ENCODE measurements around the gene DYNC2LI1.

Gene DYNC2LI1

DNA sequence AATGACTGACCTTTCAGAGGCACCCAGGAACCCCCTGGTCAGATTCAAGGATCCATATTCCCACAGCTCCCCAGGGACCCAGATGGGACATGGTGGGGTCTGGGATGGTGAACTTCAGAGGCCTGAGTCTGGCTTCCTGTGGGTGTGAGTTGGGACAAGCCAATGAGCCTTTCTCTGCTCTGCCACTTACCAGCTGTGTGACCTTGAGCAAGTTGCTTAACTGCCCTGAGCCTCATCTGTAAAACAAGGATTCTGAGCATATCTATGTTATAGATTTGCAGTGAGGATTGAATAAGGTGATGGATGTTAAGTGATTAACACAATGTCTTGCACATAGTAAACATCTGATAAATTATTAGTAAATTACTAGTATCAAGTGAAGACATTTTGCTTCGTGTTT lies 71.3 kb downstream of the DYNC2LI1 start:
- H3K9ac ChIP-seq (ENCODE audit: low read depth, low read length, poor library complexity) = no peak overlapping the region
- no peak overlapping the region for H2AK5ac ChIP-seq (ENCODE audit: low read depth, low read length)
- H2BK5ac ChIP-seq (ENCODE audit: low read length) = no peak overlapping the region
- H3K79me1 ChIP-seq (ENCODE audit: low read depth, low read length) = no peaks in the 10 kb centered on the region
- H3K4me3 ChIP-seq (ENCODE audit: low read length in 2 of 2) = no peak overlapping the region
- no peak overlapping the region for H3K4me2 ChIP-seq (ENCODE audit: insufficient read depth, low read length, poor library complexity, severe bottlenecking)
- no peak for DNase-seq (ENCODE audit: low spot score)
- H3K14ac ChIP-seq (ENCODE audit: low read length) = no peak overlapping the region
- H2BK15ac ChIP-seq (ENCODE audit: low read length) = no peak overlapping the region
- no peaks in the 10 kb centered on the region for H3K36me3 ChIP-seq (replicated peaks in 1 of 2; ENCODE audit: control insufficient read depth in 2 of 2, insufficient read depth in 2 of 2, low read length in 2 of 2)
- H3K27ac ChIP-seq (replicated peaks; ENCODE audit: low read length) = no peak overlapping the region
- no peak overlapping the region for H4K91ac ChIP-seq (ENCODE audit: low read depth, low read length, poor library complexity)
- H3K9me3 ChIP-seq (replicated peaks in 1 of 2; ENCODE audit: control insufficient read depth in 2 of 2, insufficient read depth in 1 of 2, low read depth in 1 of 2, low read length in 2 of 2) = no peaks in the 10 kb centered on the region
- H3K18ac ChIP-seq (ENCODE audit: low read length) = no peak overlapping the region
- no CpG with 5 or more reads among the region's 1 CpG for WGBS, 2 donors (ENCODE audit: extremely low coverage in 2 of 2, insufficient read length in 2 of 2, insufficient replicate concordance in 1 of 2)
- H2BK120ac ChIP-seq (ENCODE audit: low read depth, low read length) = no peak overlapping the region
- H3K27me3 ChIP-seq (ENCODE audit: control insufficient read depth in 3 of 3, insufficient read depth in 3 of 3, low read depth in 1 of 3, low read length in 3 of 3) = peaks cover 0 to 2% (median 0%) of the 10 kb centered on the region in 3 experiments
- H3K4me1 ChIP-seq (ENCODE audit: control insufficient read depth in 2 of 2, insufficient read depth in 1 of 2, low read depth in 1 of 2, low read length in 2 of 2) = peaks cover 0 to 2% of the 10 kb centered on the region in 2 donors
- H4K8ac ChIP-seq (ENCODE audit: low read depth, low read length) = no peak overlapping the region
- no peak overlapping the region for H2BK12ac ChIP-seq (ENCODE audit: low read length)
- no peak overlapping the region for H2AFZ ChIP-seq (ENCODE audit: low read length)
- no peak overlapping the region for H3K23ac ChIP-seq (ENCODE audit: low read depth, low read length, poor library complexity)
- H3K4ac ChIP-seq (ENCODE audit: low read length) = no peak overlapping the region

DNA sequence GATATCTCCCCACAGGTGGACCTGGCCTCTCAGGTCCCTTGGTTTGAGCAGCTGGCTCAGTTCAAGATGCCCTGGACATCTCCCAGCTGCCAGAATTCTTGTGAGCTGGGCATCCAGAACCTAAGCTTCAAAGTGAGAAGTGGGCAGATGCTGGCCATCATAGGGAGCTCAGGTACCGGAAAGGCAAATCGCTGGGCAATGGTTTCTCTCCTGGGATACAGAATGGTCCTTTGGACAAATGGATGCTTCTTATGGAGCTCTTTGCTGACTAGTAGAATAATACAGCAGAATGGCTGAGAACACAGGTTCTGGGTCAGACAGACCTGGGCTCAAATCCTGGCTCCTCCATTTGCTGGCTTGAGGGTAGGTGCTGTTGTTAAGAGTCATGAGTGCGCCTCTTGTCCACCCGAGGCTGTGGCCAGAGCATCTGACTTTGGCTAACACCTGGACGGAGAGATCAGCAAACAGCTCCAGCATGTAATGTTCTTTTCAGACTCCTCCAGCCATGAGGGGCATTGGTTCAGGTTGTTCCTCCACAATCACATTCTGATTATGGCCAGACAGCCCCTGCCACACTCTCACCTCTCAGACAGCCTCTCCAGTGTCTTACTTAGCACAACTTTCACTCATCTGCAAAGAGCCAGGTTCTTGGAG lies 72.4 kb downstream of the DYNC2LI1 start:
- DNase-seq (ENCODE audit: low spot score) = no peak
- H3K4me1 ChIP-seq (ENCODE audit: control insufficient read depth in 2 of 2, insufficient read depth in 1 of 2, low read depth in 1 of 2, low read length in 2 of 2) = no peaks in the 10 kb centered on the region
- no peak overlapping the region for H2AFZ ChIP-seq (ENCODE audit: low read length)
- no peak overlapping the region for H3K4ac ChIP-seq (ENCODE audit: low read length)
- peak overlapping the region; percentile 0 for H3K18ac ChIP-seq (ENCODE audit: low read length)
- H2BK120ac ChIP-seq (ENCODE audit: low read depth, low read length) = no peak overlapping the region
- no peak overlapping the region for H3K9ac ChIP-seq (ENCODE audit: low read depth, low read length, poor library complexity)
- no peak overlapping the region for H3K4me2 ChIP-seq (ENCODE audit: insufficient read depth, low read length, poor library complexity, severe bottlenecking)
- no peak overlapping the region for H2BK5ac ChIP-seq (ENCODE audit: low read length)
- no CpG with 5 or more reads among the region's 5 CpGs for WGBS, 2 donors (ENCODE audit: extremely low coverage in 2 of 2, insufficient read length in 2 of 2, insufficient replicate concordance in 1 of 2)
- H2BK12ac ChIP-seq (ENCODE audit: low read length) = no peak overlapping the region
- H3K14ac ChIP-seq (ENCODE audit: low read length) = no peak overlapping the region
- no peak overlapping the region for H2AK5ac ChIP-seq (ENCODE audit: low read depth, low read length)
- no peaks in the 10 kb centered on the region for H3K9me3 ChIP-seq (replicated peaks in 1 of 2; ENCODE audit: control insufficient read depth in 2 of 2, insufficient read depth in 1 of 2, low read depth in 1 of 2, low read length in 2 of 2)
- H3K23ac ChIP-seq (ENCODE audit: low read depth, low read length, poor library complexity) = no peak overlapping the region
- no peak overlapping the region for H4K91ac ChIP-seq (ENCODE audit: low read depth, low read length, poor library complexity)
- no peak overlapping the region for H2BK15ac ChIP-seq (ENCODE audit: low read length)
- no peak overlapping the region for H3K4me3 ChIP-seq (ENCODE audit: low read length in 2 of 2)
- H3K36me3 ChIP-seq (replicated peaks in 1 of 2; ENCODE audit: control insufficient read depth in 2 of 2, insufficient read depth in 2 of 2, low read length in 2 of 2) = no peaks in the 10 kb centered on the region
- H4K8ac ChIP-seq (ENCODE audit: low read depth, low read length) = no peak overlapping the region
- H3K27me3 ChIP-seq (ENCODE audit: control insufficient read depth in 3 of 3, insufficient read depth in 3 of 3, low read depth in 1 of 3, low read length in 3 of 3) = peaks cover 0 to 2% (median 0%) of the 10 kb centered on the region in 3 experiments
- H3K79me1 ChIP-seq (ENCODE audit: low read depth, low read length) = no peaks in the 10 kb centered on the region
- H3K27ac ChIP-seq (replicated peaks; ENCODE audit: low read length) = no peak overlapping the region

DNA sequence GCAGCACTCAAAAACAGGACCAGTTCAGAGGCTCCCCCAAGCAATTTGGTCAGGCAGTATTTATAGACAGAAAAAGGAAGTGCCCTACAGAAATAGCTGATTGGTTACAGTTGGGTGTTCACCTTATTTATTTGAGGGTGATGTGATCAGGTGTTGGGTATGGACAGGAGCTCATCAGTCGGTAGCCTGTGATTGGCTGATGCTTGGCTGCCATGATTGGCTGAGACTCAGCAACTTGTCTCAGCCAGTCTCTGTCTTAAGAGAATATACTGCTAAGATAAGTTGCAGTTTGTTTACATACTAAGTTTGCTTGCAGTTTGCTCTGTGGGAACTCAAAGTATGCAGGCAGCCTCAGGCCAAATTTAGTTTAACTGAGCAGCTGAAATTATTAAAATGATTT lies 74.4 kb downstream of the DYNC2LI1 start:
- H3K4me2 ChIP-seq (ENCODE audit: insufficient read depth, low read length, poor library complexity, severe bottlenecking) = no peak overlapping the region
- no peak overlapping the region for H2BK12ac ChIP-seq (ENCODE audit: low read length)
- H2AK5ac ChIP-seq (ENCODE audit: low read depth, low read length) = no peak overlapping the region
- no peak overlapping the region for H3K27ac ChIP-seq (replicated peaks; ENCODE audit: low read length)
- no peak overlapping the region for H3K23ac ChIP-seq (ENCODE audit: low read depth, low read length, poor library complexity)
- H3K9ac ChIP-seq (ENCODE audit: low read depth, low read length, poor library complexity) = no peak overlapping the region
- H3K18ac ChIP-seq (ENCODE audit: low read length) = no peak overlapping the region
- H2AFZ ChIP-seq (ENCODE audit: low read length) = no peak overlapping the region
- H4K8ac ChIP-seq (ENCODE audit: low read depth, low read length) = no peak overlapping the region
- no peak overlapping the region for H2BK120ac ChIP-seq (ENCODE audit: low read depth, low read length)
- H2BK5ac ChIP-seq (ENCODE audit: low read length) = no peak overlapping the region
- no peaks in the 10 kb centered on the region for H3K4me1 ChIP-seq (ENCODE audit: control insufficient read depth in 2 of 2, insufficient read depth in 1 of 2, low read depth in 1 of 2, low read length in 2 of 2)
- no peaks in the 10 kb centered on the region for H3K36me3 ChIP-seq (replicated peaks in 1 of 2; ENCODE audit: control insufficient read depth in 2 of 2, insufficient read depth in 2 of 2, low read length in 2 of 2)
- no peak overlapping the region for H3K14ac ChIP-seq (ENCODE audit: low read length)
- no peaks in the 10 kb centered on the region for H3K79me1 ChIP-seq (ENCODE audit: low read depth, low read length)
- WGBS, 2 donors (ENCODE audit: extremely low coverage in 2 of 2, insufficient read length in 2 of 2, insufficient replicate concordance in 1 of 2) = no CpG with 5 or more reads among the region's 1 CpG
- H3K4me3 ChIP-seq (ENCODE audit: low read length in 2 of 2) = no peak overlapping the region
- no peaks in the 10 kb centered on the region for H3K9me3 ChIP-seq (replicated peaks in 1 of 2; ENCODE audit: control insufficient read depth in 2 of 2, insufficient read depth in 1 of 2, low read depth in 1 of 2, low read length in 2 of 2)
- H4K91ac ChIP-seq (ENCODE audit: low read depth, low read length, poor library complexity) = no peak overlapping the region
- no peak overlapping the region for H3K4ac ChIP-seq (ENCODE audit: low read length)
- no peak for DNase-seq (ENCODE audit: low spot score)
- peaks cover 0 to 6% (median 0%) of the 10 kb centered on the region in 3 experiments for H3K27me3 ChIP-seq (ENCODE audit: control insufficient read depth in 3 of 3, insufficient read depth in 3 of 3, low read depth in 1 of 3, low read length in 3 of 3)
- H2BK15ac ChIP-seq (ENCODE audit: low read length) = no peak overlapping the region

DNA sequence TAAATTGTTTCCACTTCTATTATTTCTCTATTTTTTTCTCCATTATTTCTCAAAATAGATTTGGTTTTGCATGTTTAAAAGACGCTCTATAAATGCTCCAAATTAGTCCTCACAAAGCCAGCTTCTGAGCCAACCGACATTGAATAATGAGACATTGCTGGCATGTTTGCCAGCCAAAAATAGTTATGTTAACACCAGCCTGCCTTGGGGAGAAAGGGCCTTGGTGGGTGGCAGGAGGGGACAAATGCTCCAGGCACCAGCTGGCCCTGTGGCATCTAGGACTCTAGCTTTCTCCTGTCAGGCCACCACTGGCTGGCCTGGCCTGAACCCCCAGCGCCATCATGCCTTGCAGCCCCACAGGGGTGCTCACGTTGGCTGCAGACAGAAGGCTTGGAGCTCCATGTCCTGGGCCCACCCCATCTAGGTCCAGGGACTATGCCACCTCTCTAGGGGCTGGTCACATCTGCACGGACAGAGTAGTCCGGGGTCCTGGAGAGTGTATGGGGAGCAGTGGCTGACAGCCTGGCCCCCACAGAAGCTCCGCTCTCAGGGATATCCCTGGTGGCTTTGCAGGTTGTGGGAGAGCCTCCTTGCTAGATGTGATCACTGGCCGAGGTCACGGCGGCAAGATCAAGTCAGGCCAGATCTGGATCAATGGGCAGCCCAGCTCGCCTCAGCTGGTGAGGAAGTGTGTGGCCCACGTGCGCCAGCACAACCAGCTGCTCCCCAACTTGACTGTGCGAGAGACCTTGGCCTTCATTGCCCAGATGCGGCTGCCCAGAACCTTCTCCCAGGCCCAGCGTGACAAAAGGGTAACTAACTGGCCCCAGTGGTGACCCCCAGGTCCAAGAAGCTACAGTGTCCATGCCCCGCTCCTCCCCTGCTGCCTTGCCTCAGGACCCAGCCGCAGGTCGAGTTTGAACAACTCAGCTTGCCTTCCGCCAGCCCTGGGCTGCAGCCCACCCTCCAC lies 77.5 kb downstream of the DYNC2LI1 start:
- Histone ChIP-seq H3K79me1 (ENCODE audit: low read depth, low read length) (no peaks in the 10 kb centered on the region), H3K18ac (ENCODE audit: low read length) (peak overlapping the region; percentile 52), H3K14ac (ENCODE audit: low read length) (no peak overlapping the region), H2AK5ac (ENCODE audit: low read depth, low read length) (no peak overlapping the region), H3K23ac (ENCODE audit: low read depth, low read length, poor library complexity) (no peak overlapping the region), H2BK15ac (ENCODE audit: low read length) (no peak overlapping the region), H4K8ac (ENCODE audit: low read depth, low read length) (peak overlapping the region; percentile 25), H2BK12ac (ENCODE audit: low read length) (no peak overlapping the region), H3K4me1 (ENCODE audit: control insufficient read depth in 2 of 2, insufficient read depth in 1 of 2, low read depth in 1 of 2, low read length in 2 of 2) (no peaks in the 10 kb centered on the region), H4K91ac (ENCODE audit: low read depth, low read length, poor library complexity) (peak overlapping the region; percentile 17), H3K4me2 (ENCODE audit: insufficient read depth, low read length, poor library complexity, severe bottlenecking) (no peak overlapping the region), H2BK5ac (ENCODE audit: low read length) (no peak overlapping the region), H2BK120ac (ENCODE audit: low read depth, low read length) (no peak overlapping the region), H3K27me3 (ENCODE audit: control insufficient read depth in 3 of 3, insufficient read depth in 3 of 3, low read depth in 1 of 3, low read length in 3 of 3) (peaks cover 0 to 6% (median 0%) of the 10 kb centered on the region in 3 experiments), H3K27ac (replicated peaks; ENCODE audit: low read length) (no peak overlapping the region), H3K4ac (ENCODE audit: low read length) (no peak overlapping the region), H2AFZ (ENCODE audit: low read length) (no peak overlapping the region), H3K4me3 (ENCODE audit: low read length in 2 of 2) (no peak overlapping the region), H3K36me3 (replicated peaks in 1 of 2; ENCODE audit: control insufficient read depth in 2 of 2, insufficient read depth in 2 of 2, low read length in 2 of 2) (no peaks in the 10 kb centered on the region), H3K9ac (ENCODE audit: low read depth, low read length, poor library complexity) (no peak overlapping the region), H3K9me3 (replicated peaks in 1 of 2; ENCODE audit: control insufficient read depth in 2 of 2, insufficient read depth in 1 of 2, low read depth in 1 of 2, low read length in 2 of 2) (no peaks in the 10 kb centered on the region)
- DNase-seq (ENCODE audit: low spot score) = no peak
- WGBS, 2 donors (ENCODE audit: extremely low coverage in 2 of 2, insufficient read length in 2 of 2, insufficient replicate concordance in 1 of 2) = no CpG with 5 or more reads among the region's 20 CpGs

Measured in neuronal stem cell (in vitro differentiated cells).